Prostate gland (tissue), 2 donors: ENCODE results near the gene MTFP1.

ENCODE experiments used
- CTCF ChIP-seq, 4 experiments: fragments of 200-600 bp in 2 of 4; fragments of 450-650 bp in 2 of 4; sonication (generic) in 2 of 4; IDR thresholded peaks; 1 replicate in 3 of 4; 2 replicates in 1 of 4; pipeline ENCODE4 v1.5.1; 2016 to 2019; ENCODE audit warnings: antibody characterized with exemption in 4 of 4, mild to moderate bottlenecking in 2 of 4, moderate library complexity in 2 of 4
- POLR2A ChIP-seq: fragments of 450-650 bp; IDR thresholded peaks from one replicate; pipeline ENCODE4 v1.6.1; 2016; ENCODE audit warnings: antibody characterized with exemption, mild to moderate bottlenecking
- POLR2AphosphoS5 ChIP-seq: sonication (generic); formaldehyde crosslinking; IDR thresholded peaks from one replicate; pipeline ENCODE4 v1.6.1; 2017; ENCODE audit warnings: antibody characterized with exemption

GRCh38 chr22:30385942-30386341 lies 39.6 kb upstream of the MTFP1 start:
- TF ChIP-seq POLR2A, result no peak
- no peak for TF ChIP-seq CTCF (IDR thresholded peaks at IDR 0.05)
- no peak for TF ChIP-seq POLR2AphosphoS5
